ENCODE data around the gene XKR8.

The XKR8 gene

DNA sequence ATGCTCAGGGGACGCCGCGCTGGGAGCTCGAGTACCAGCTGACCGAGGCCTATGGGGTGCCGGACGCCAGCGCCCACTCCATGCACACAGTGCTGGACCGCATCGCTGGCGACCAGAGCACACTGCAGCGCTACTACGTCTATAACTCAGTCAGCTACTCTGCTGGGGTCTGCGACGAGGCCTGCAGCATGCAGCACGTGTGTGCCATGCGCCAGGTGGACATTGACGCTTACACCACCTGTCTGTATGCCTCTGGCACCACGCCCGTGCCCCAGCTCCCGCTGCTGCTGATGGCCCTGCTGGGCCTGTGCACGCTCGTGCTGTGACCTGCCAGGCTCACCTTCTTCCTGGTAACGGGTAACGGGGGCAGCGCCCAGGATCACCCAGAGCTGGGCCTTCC, 1.3 kb upstream of the XKR8 start:
- H2AFZ ChIP-seq (ENCODE audit: low read length): no peak overlapping the region
- peaks cover 7% of the 10 kb centered on the region; the same call in 1 of the 2 replicates for H3K79me2 ChIP-seq (ENCODE audit: low read length)
- H3K27ac ChIP-seq (ENCODE audit: low read length): no peak overlapping the region
- H3K4me3 ChIP-seq (ENCODE audit: low read length): no peak overlapping the region
- no peak for TF ChIP-seq EZH2 (optimal IDR thresholded peaks at IDR 0.05; ENCODE audit: low read depth, low read length)
- TF ChIP-seq EZH2phosphoT487 (IDR thresholded peaks at IDR 0.05; ENCODE audit: low read length): no peak
- no peak for TF ChIP-seq CTCF (IDR thresholded peaks at IDR 0.05; ENCODE audit: low read length)
- no peaks in the 10 kb centered on the region for H3K27me3 ChIP-seq (replicated peaks; ENCODE audit: insufficient read depth, low read length)
- no peaks in the 10 kb centered on the region for H3K9me3 ChIP-seq (replicated peaks; ENCODE audit: insufficient read depth, low read length)
- no peaks in the 10 kb centered on the region for H3K36me3 ChIP-seq (replicated peaks; ENCODE audit: insufficient read depth, low read length)
- H4K20me1 ChIP-seq (ENCODE audit: insufficient read depth, low read length): no peaks in the 10 kb centered on the region
- H3K4me2 ChIP-seq (ENCODE audit: low read depth, low read length): no peak overlapping the region; the same call in 1 of the 2 replicates
- no peaks in the 10 kb centered on the region for H3K9me2 ChIP-seq (replicated peaks; ENCODE audit: insufficient read depth, low read length)
- H3K4me1 ChIP-seq (ENCODE audit: low read length): 0 out of 2 replicates have a peak, but pooled peaks cover 6% of the 10 kb centered on the region
- H3F3A ChIP-seq (ENCODE audit: insufficient read depth, low read length): peaks cover 4% of the 10 kb centered on the region; the same call in 1 of the 2 replicates
- DNase-seq: no peak
- no peak overlapping the region for H3K9ac ChIP-seq (ENCODE audit: low read length)

GRCh38 chr1:27960762-27961645, 1.2 kb downstream of the XKR8 start:
- no peak overlapping the region for H2AFZ ChIP-seq (ENCODE audit: low read length)
- H3K4me3 ChIP-seq (ENCODE audit: low read length): peak overlapping the region; percentile 91
- H3K9ac ChIP-seq (ENCODE audit: low read length): no peak overlapping the region
- TF ChIP-seq CTCF (IDR thresholded peaks at IDR 0.05; ENCODE audit: low read length): no peak
- TF ChIP-seq EZH2phosphoT487 (IDR thresholded peaks at IDR 0.05; ENCODE audit: low read length): no peak
- TF ChIP-seq EZH2 (optimal IDR thresholded peaks at IDR 0.05; ENCODE audit: low read depth, low read length): no peak
- H3K36me3 ChIP-seq (replicated peaks; ENCODE audit: insufficient read depth, low read length): no peaks in the 10 kb centered on the region
- peaks cover 4% of the 10 kb centered on the region; the same call in 1 of the 2 replicates for H3F3A ChIP-seq (ENCODE audit: insufficient read depth, low read length)
- H3K9me2 ChIP-seq (replicated peaks; ENCODE audit: insufficient read depth, low read length): no peaks in the 10 kb centered on the region
- H3K4me2 ChIP-seq (ENCODE audit: low read depth, low read length): peak overlapping the region; percentile 85
- H3K4me1 ChIP-seq (ENCODE audit: low read length): 0 out of 2 replicates have a peak, but pooled peaks cover 6% of the 10 kb centered on the region
- H4K20me1 ChIP-seq (ENCODE audit: insufficient read depth, low read length): no peaks in the 10 kb centered on the region
- no peak for DNase-seq
- H3K27ac ChIP-seq (ENCODE audit: low read length): no peak overlapping the region
- peaks cover 7% of the 10 kb centered on the region; the same call in 1 of the 2 replicates for H3K79me2 ChIP-seq (ENCODE audit: low read length)
- no peaks in the 10 kb centered on the region for H3K9me3 ChIP-seq (replicated peaks; ENCODE audit: insufficient read depth, low read length)
- no peaks in the 10 kb centered on the region for H3K27me3 ChIP-seq (replicated peaks; ENCODE audit: insufficient read depth, low read length)

GRCh38 chr1:27961646-27962221, 2.0 kb downstream of the XKR8 start:
- H3K9ac ChIP-seq (ENCODE audit: low read length): no peak overlapping the region
- H2AFZ ChIP-seq (ENCODE audit: low read length): no peak overlapping the region
- no peak overlapping the region for H3K4me2 ChIP-seq (ENCODE audit: low read depth, low read length)
- H3K4me3 ChIP-seq (ENCODE audit: low read length): no peak overlapping the region
- H3K27ac ChIP-seq (ENCODE audit: low read length): no peak overlapping the region
- no peak for DNase-seq
- H4K20me1 ChIP-seq (ENCODE audit: insufficient read depth, low read length): no peaks in the 10 kb centered on the region
- H3K9me3 ChIP-seq (replicated peaks; ENCODE audit: insufficient read depth, low read length): no peaks in the 10 kb centered on the region
- no peak for TF ChIP-seq EZH2phosphoT487 (IDR thresholded peaks at IDR 0.05; ENCODE audit: low read length)
- TF ChIP-seq EZH2 (optimal IDR thresholded peaks at IDR 0.05; ENCODE audit: low read depth, low read length): no peak
- no peak for TF ChIP-seq CTCF (IDR thresholded peaks at IDR 0.05; ENCODE audit: low read length)
- H3F3A ChIP-seq (ENCODE audit: insufficient read depth, low read length): peaks cover 4% of the 10 kb centered on the region; the same call in 1 of the 2 replicates
- H3K36me3 ChIP-seq (replicated peaks; ENCODE audit: insufficient read depth, low read length): no peaks in the 10 kb centered on the region
- no peaks in the 10 kb centered on the region for H3K27me3 ChIP-seq (replicated peaks; ENCODE audit: insufficient read depth, low read length)
- no peaks in the 10 kb centered on the region for H3K9me2 ChIP-seq (replicated peaks; ENCODE audit: insufficient read depth, low read length)
- 0 out of 2 replicates have a peak, but pooled peaks cover 6% of the 10 kb centered on the region for H3K4me1 ChIP-seq (ENCODE audit: low read length)
- H3K79me2 ChIP-seq (ENCODE audit: low read length): peaks cover 7% of the 10 kb centered on the region; the same call in 1 of the 2 replicates

Measured in MM.1S (cell line).